ENCODE measurements around the gene CUTC. TPM values are rescaled to one million over a fixed set of nuclear protein-coding genes. Genes with fewer than 3 reads are reported as not detected.

CUTC gene
- total RNA-seq, 1 experiment from 2014 or later = 21.6 TPM

GRCh38 chr10:99770408-99771045 is 38.5 kb downstream of the CUTC start:
- Histone ChIP-seq H3K18ac (ENCODE audit: insufficient read length, low read depth, low read length) (no peak overlapping the region), H2BK5ac (ENCODE audit: insufficient read length, low read length) (no peak overlapping the region), H3K14ac (ENCODE audit: insufficient read depth, low read length) (no peak overlapping the region), H3K4ac (ENCODE audit: low read depth, low read length) (no peak overlapping the region), H2AFZ (ENCODE audit: low read length) (no peak overlapping the region), H3K23me2 (ENCODE audit: insufficient read length, low read depth, low read length, poor library complexity, severe bottlenecking) (no peaks in the 10 kb centered on the region), H4K8ac (replicated peaks; ENCODE audit: insufficient read length, low read depth, low read length) (no peak overlapping the region), H3K23ac (ENCODE audit: insufficient read length, low read depth, low read length) (no peak overlapping the region), H2BK20ac (ENCODE audit: low read depth, low read length, poor library complexity, severe bottlenecking) (no peak overlapping the region), H2BK12ac (ENCODE audit: insufficient read length, low read depth, low read length) (no peak overlapping the region), H2BK15ac (ENCODE audit: low read depth, low read length) (no peak overlapping the region), H3K9me3 (ENCODE audit: control insufficient read depth, low read depth, low read length) (no peaks in the 10 kb centered on the region), H3T11ph (ENCODE audit: low read length) (no peak overlapping the region), H3K79me2 (ENCODE audit: insufficient read depth, low read length) (no peaks in the 10 kb centered on the region), H3K56ac (ENCODE audit: insufficient read length, low read depth, low read length) (no peak overlapping the region), H3K9ac (ENCODE audit: extremely low read depth, insufficient read length, low read length) (no peak overlapping the region), H3K4me2 (ENCODE audit: insufficient read depth, insufficient read length, low read length) (no peak overlapping the region), H3K4me1 (ENCODE audit: insufficient read depth, low read length) (no peaks in the 10 kb centered on the region), H3K27ac (ENCODE audit: insufficient read length, low read depth, low read length) (no peak overlapping the region), H2BK120ac (ENCODE audit: low read depth, low read length, poor library complexity, severe bottlenecking) (no peak overlapping the region), H3K79me1 (ENCODE audit: insufficient read depth, low read depth, low read length, poor library complexity, severe bottlenecking) (no peaks in the 10 kb centered on the region), H4K20me1 (ENCODE audit: control insufficient read depth, insufficient read depth, insufficient read length) (no peaks in the 10 kb centered on the region), H4K5ac (ENCODE audit: insufficient read length, low read depth, low read length) (no peak overlapping the region), H2AK5ac (ENCODE audit: insufficient read length, low read length) (no peak overlapping the region), H3K27me3 (ENCODE audit: insufficient read depth, low read length) (no peaks in the 10 kb centered on the region), H4K91ac (ENCODE audit: insufficient read length, low read depth, low read length) (no peak overlapping the region)
- Mint-ChIP-seq H3K27me3 (ENCODE audit: low read depth) (no peaks in the 10 kb centered on the region), H3K36me3 (ENCODE audit: insufficient read depth in 1 of 3, low read depth in 3 of 3) (no peaks in the 10 kb centered on the region), H3K27ac (no peak overlapping the region), H3K4me3 (no peak overlapping the region), H3K9me3 (no peaks in the 10 kb centered on the region), H3K4me1 (no peaks in the 10 kb centered on the region)
- TF ChIP-seq CTCF (conservative IDR thresholded peaks at IDR 0.05) = no peak
- DNase-seq = no peak
- WGBS (ENCODE audit: extremely low coverage, insufficient read length, low lambda C conversion rate) = no CpG with 5 or more reads among the region's 4 CpGs

Data from H9 (cell line).